Measurements from ENCODE around the gene SCARF1.

The SCARF1 gene

DNA sequence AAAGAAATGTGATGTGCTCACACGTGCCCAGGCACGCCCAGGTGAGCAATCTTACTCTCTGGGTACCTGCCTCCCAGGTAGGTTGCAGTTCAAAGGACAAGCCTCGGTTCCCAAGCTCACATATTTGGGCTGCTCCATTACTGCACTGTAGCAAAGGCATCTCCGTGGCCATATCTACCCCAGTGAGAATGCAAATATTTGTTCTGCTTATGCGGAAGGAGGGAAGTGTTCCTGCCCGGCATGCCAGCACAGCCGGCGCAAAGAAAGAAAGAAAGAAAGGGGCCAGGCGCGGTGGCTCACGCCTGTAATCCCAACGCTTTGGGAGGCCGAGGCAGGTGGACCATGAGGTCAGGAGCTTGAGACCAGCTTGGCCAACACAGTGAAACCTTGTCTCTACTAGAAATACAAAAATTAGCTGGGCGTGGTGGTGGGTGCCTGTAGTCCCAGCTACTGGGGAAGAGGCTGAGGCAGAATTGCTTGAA, 47.6 kb downstream of the SCARF1 start:
- DNase-seq: no peak

DNA sequence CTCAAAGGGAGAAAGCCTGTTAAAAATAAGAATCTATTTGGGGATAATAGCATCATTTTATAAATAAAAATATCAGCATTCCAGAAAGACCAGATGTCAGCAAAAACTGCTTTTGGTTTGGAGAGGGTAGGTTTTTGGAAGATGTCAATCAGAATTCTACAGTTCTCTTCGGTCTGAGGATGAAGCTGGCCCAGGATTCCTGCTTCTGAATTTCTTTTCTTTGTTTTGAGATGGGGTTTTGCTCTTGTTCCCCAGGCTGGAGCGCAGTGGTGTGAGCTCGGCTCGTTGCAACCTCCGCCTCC, 52.0 kb downstream of the SCARF1 start:
- no peak for DNase-seq

GRCh38 chr17:1592751-1593629, 52.5 kb downstream of the SCARF1 start:
- peak; percentile 74 for DNase-seq

GRCh38 chr17:1591474-1592090, 54.0 kb downstream of the SCARF1 start:
- DNase-seq: no peak

- DNase-seq: no peak
These were observed 54.6 kb downstream of the SCARF1 start for GRCh38 chr17:1590747-1591473.

DNA sequence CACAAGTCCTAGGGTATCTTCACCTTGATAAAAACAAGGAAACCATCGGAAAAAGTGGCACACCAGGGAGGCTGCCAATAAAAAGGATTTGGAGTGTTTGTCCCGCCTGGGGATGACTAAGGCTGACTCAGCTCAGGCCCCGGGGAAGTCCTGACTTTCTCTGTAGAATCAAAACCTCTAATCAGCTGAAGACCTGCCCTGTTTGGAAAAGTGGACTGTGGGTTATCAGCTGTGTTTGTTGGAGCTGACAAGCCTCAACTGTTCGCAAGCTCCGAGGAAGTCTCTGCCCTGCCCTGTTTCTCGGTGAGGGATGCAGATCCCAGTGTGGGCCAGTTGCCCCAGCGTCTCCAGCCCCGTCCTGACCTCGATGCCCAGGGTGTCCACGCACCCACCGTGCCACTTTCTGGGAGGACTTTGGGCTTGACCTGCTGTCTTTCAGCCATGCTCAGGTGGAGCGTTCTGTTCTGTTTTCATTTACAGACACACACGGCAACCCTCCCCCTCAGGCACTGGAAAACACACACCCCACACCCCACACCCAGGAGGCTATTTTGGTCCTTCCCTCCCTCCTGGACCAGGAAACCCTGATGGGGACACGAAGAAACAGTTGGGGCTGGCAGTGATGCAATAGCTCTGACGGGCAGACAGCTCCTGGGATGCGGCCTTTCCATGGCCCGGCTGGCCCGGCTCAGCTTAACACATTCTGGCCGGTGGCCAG, 55.3 kb downstream of the SCARF1 start:
- DNase-seq: peak; percentile 61

GRCh38 chr17:1588821-1589585, 56.5 kb downstream of the SCARF1 start:
- DNase-seq: peak; percentile 70

DNA sequence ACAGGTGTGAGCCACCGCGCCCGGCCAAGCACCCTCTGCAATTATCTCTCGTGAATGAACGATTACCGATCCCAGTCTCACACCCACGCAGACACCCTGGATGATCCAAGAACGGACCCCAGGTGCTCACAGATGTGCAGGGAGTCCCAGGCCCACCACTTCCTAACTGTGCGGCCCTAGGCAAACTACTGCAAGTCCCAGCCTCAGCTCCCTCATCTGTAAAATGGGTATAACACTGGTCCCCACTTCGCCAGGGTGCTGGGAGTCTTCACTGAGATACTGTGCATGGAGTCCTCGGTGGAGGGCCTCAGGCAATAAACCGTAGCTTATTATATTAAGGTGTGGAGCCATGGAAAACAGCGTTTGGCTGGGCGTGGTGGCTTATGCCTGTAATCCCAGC, 61.4 kb downstream of the SCARF1 start:
- DNase-seq: no peak

Measured in CD4-positive, alpha-beta T cell treated with Interferon gamma for 1 hour (primary cell).